ENCODE results near the gene PRKCZ. TPM values are rescaled to one million over a fixed set of nuclear protein-coding genes. Genes with fewer than 3 reads are reported as not detected.

Gene PRKCZ
- total and polyA plus RNA-seq, 9 of the 15 experiments (the other 6 are each of a cell fraction or from before 2014, with no cell fraction given): 0.07 to 3.1 (median 1.3) TPM

GRCh38 chr1:2000432-2000831, 49.8 kb upstream of the PRKCZ start:
- no peak overlapping the region for H3K4me2 ChIP-seq (ENCODE audit: insufficient read depth, low read length)
- peak; percentile 47; the same call in 1 of the 2 replicates for TF ChIP-seq MGA (IDR thresholded peaks at IDR 0.05)
- peak in 1 of 2 experiments; percentile 82; a peak in 2 of 4 replicates for TF ChIP-seq SRF (CRISPR knock-in tag; IDR thresholded peaks at IDR 0.05)
- TF ChIP-seq ZNF507 (tag; conservative IDR thresholded peaks at IDR 0.05): no peak
- peak; percentile 77 for TF ChIP-seq L3MBTL2 (IDR thresholded peaks at IDR 0.05)
- H3K9me1 ChIP-seq (ENCODE audit: control insufficient read depth, insufficient read depth, low read length): no peaks in the 10 kb centered on the region
- H3K4me1 ChIP-seq (replicated peaks in 1 of 2; ENCODE audit: control insufficient read depth in 2 of 2, insufficient read depth in 2 of 2, low read length in 2 of 2): peaks cover 11 to 12% of the 10 kb centered on the region in 2 experiments
- H3K27me3 ChIP-seq (ENCODE audit: control insufficient read depth in 2 of 2, insufficient read depth in 2 of 2, low read length in 2 of 2): peaks cover 23 to 48% of the 10 kb centered on the region in 2 experiments
- no peak overlapping the region for H2AFZ ChIP-seq (ENCODE audit: low read depth, low read length)
- FAIRE-seq: no peak
- intact Hi-C loops (cut with micrococcal nuclease) (no loop called here), in situ Hi-C loops (cut with MboI) (no loop called here)
- no peak for DNase-seq (ENCODE audit: extremely low read depth in 1 of 4, low spot score in 3 of 4)
- CTCF ChIA-PET (ENCODE audit: low intra/inter-chr PET ratio): no interaction called here
- no peaks in the 10 kb centered on the region for H4K20me1 ChIP-seq (replicated peaks; ENCODE audit: control insufficient read depth, insufficient read depth, low read length)
- H3K36me3 ChIP-seq (ENCODE audit: control insufficient read depth, insufficient read depth, low read length): no peaks in the 10 kb centered on the region
- H3K27ac ChIP-seq (ENCODE audit: extremely low read depth, low read depth, low read length): no peak overlapping the region
- H3K9ac ChIP-seq (ENCODE audit: insufficient read depth in 1 of 2, low read depth in 2 of 2, low read length in 2 of 2): no peak overlapping the region
- ATAC-seq: no peak
- no peaks in the 10 kb centered on the region for H3K79me2 ChIP-seq (ENCODE audit: control insufficient read depth, insufficient read depth, low read length)
- POLR2A ChIA-PET: interaction anchor here (0.6 to 2.4 kb wide), 4 partner anchors 11 to 916 kb away, joined by 3 to 11 read pairs (median 3); no protein-coding TSS in a partner anchor
- no peaks in the 10 kb centered on the region for H3K9me3 ChIP-seq (replicated peaks; ENCODE audit: control insufficient read depth, insufficient read depth, low read depth, low read length)
- no peak overlapping the region for H3K4me3 ChIP-seq
- WGBS (ENCODE audit: insufficient coverage, low coverage, missing lambda C conversion rate): 8% methylated on average over 7 of the region's 7 CpGs
- BruUV-seq (replicated peaks): no TSS peak
